ENCODE measurements around the gene METTL21C. TPM values are rescaled to one million over a fixed set of nuclear protein-coding genes. Genes with fewer than 3 reads are reported as not detected.

Gene METTL21C
- polyA plus RNA-seq, 3 donors: not detected

- WGBS (ENCODE audit: insufficient coverage): 100% methylated on average over 1 of the region's 3 CpGs
- H3K36me3 Mint-ChIP-seq: peaks cover 37 to 42% of the 10 kb centered on the region in 2 donors
Observed at GRCh38 chr13:102679449-102680132, 15.3 kb downstream of the METTL21C start.

More at GRCh38 chr13:102679449-102680132, 15.3 kb downstream of the METTL21C start:
- no peak for TF ChIP-seq CTCF (IDR thresholded peaks at IDR 0.05)
- Histone ChIP-seq H3K79me2 (ENCODE audit: insufficient read depth, low read length) (no peaks in the 10 kb centered on the region), H3K4me3 (replicated peaks in 1 of 3; ENCODE audit: low read depth in 2 of 3, low read length in 3 of 3) (no peak overlapping the region), H4K20me1 (ENCODE audit: insufficient read depth, low read length) (no peaks in the 10 kb centered on the region), H3K9ac (ENCODE audit: insufficient read depth, low read length, poor library complexity, severe bottlenecking) (no peak overlapping the region), H3K4me2 (replicated peaks; ENCODE audit: extremely low read depth, low read length, poor library complexity, severe bottlenecking) (no peak overlapping the region), H3K4me1 (ENCODE audit: control insufficient read depth in 1 of 2, insufficient read depth in 2 of 2, low read length in 2 of 2) (peaks cover 13% of the 10 kb centered on the region in 2 donors), H3K27me3 (ENCODE audit: control insufficient read depth in 2 of 2, insufficient read depth in 2 of 2, low read length in 2 of 2) (no peaks in the 10 kb centered on the region), H3K9me3 (replicated peaks in 1 of 2; ENCODE audit: control insufficient read depth in 1 of 2, insufficient read depth in 1 of 2, low read length in 2 of 2) (no peaks in the 10 kb centered on the region), H2AFZ (ENCODE audit: insufficient read depth, low read depth, low read length, poor library complexity, severe bottlenecking) (no peak overlapping the region), H3K36me3 (replicated peaks in 1 of 2; ENCODE audit: control insufficient read depth in 1 of 2, insufficient read depth in 2 of 2, low read length in 2 of 2) (peaks cover 48 to 59% of the 10 kb centered on the region in 2 donors), H3K27ac (ENCODE audit: low read depth in 1 of 2, low read length in 2 of 2) (peak overlapping the region in 1 of 2 donors; percentile 60)
- Mint-ChIP-seq H3K27ac (peak overlapping the region in 6 of 7 donors; percentile 7 to 95 (median 61)), H3K4me1 (peaks cover 17% of the 10 kb centered on the region), H3K4me3 (no peak overlapping the region), H3K9me3 (peaks cover 0 to 5% (median 1%) of the 10 kb centered on the region in 7 donors), H3K27me3 (ENCODE audit: low read depth in 3 of 3) (peaks cover 2 to 3% (median 3%) of the 10 kb centered on the region in 3 donors)
- intact Hi-C loops (cut with micrococcal nuclease): loop anchor here in 1 of 2 donors (10.0 kb wide), 1 partner anchor 115 kb away; the partner anchor contains the start of genes BIVM and POGLUT2
- no peak for DNase-seq

All from CD14-positive monocyte (primary cell).